ENCODE results near the gene IL36B.

Gene IL36B

DNA sequence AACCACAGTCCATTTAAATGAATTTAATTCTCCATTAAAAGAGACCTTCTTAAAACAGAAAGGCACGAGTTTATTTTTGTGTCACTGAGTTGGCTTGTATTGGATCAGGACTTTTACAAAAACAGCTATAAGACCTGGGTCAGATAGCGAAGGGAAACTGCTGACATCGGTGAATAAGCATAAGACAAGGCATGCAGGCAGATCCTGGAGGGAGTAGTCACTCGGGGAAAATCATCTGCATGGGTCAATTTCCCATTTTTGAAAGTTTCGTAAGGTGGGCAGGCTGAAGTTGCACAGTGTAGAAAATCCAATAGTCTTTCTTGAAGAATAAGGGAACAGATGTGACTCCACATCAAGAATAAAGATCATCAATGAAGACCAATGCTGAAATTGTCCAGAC, 12.9 kb downstream of the IL36B start:
- H3K9ac ChIP-seq (ENCODE audit: low read depth, low read length), result no peak overlapping the region
- no peak overlapping the region for H3K27ac ChIP-seq (ENCODE audit: low read length)
- no peak overlapping the region for H3K4me3 ChIP-seq (ENCODE audit: low read length)
- H3K36me3 ChIP-seq (ENCODE audit: insufficient read depth, low read depth, low read length), result no peaks in the 10 kb centered on the region
- H3K4me1 ChIP-seq (ENCODE audit: insufficient read depth, low read length), result no peaks in the 10 kb centered on the region
- H3K27me3 ChIP-seq (ENCODE audit: insufficient read depth, low read length), result no peaks in the 10 kb centered on the region
- no peaks in the 10 kb centered on the region; the same call in 1 of the 2 replicates for H3K9me3 ChIP-seq (ENCODE audit: insufficient read depth, low read depth, low read length)

DNA sequence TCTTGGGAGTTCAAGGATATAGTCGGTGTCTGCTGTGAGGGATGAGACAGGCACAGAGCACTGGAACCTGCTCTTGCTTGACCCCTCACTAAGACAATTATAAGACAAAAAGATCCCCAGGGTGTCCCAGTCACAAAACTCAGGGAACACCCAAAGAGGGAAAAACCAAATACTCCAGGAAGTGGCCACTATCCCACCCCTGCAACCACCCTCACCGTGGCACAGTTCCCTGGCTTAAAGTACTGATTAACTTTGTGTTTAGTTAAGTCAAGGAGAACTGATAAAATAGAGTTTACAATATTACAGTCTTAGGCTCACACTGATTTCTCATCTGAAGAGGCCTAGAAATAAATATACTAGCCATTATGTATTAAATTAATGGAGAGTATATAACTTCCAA, 13.5 kb downstream of the IL36B start:
- H3K4me3 ChIP-seq (ENCODE audit: low read length), result no peak overlapping the region
- no peaks in the 10 kb centered on the region for H3K36me3 ChIP-seq (ENCODE audit: insufficient read depth, low read depth, low read length)
- H3K9me3 ChIP-seq (ENCODE audit: insufficient read depth, low read depth, low read length), result no peaks in the 10 kb centered on the region; the same call in 1 of the 2 replicates
- H3K27me3 ChIP-seq (ENCODE audit: insufficient read depth, low read length), result no peaks in the 10 kb centered on the region
- H3K9ac ChIP-seq (ENCODE audit: low read depth, low read length), result no peak overlapping the region
- no peaks in the 10 kb centered on the region for H3K4me1 ChIP-seq (ENCODE audit: insufficient read depth, low read length)
- H3K27ac ChIP-seq (ENCODE audit: low read length), result no peak overlapping the region

DNA sequence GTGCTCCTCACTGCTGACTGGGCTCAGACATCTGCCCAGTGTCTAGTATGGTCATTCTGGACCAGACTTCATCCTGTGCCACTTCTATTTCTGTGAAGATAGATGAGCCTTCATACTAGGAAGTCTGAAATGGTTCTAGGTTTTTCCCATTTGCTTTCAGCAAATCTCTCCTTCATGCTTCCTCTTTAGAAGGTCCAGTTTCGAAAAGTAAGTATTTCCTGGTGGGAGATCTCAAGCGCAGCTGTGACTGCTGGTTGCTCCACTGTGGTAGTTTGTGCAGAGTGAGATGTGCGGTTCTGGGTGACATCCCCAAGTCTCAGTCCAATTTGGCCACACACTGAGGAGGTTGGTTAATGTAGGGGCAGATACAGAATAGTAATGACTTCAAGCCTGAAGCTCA, 14.4 kb downstream of the IL36B start:
- Histone ChIP-seq H3K9me3 (ENCODE audit: insufficient read depth, low read depth, low read length) (no peaks in the 10 kb centered on the region; the same call in 1 of the 2 replicates), H3K36me3 (ENCODE audit: insufficient read depth, low read depth, low read length) (no peaks in the 10 kb centered on the region), H3K9ac (ENCODE audit: low read depth, low read length) (no peak overlapping the region), H3K27ac (ENCODE audit: low read length) (no peak overlapping the region), H3K27me3 (ENCODE audit: insufficient read depth, low read length) (no peaks in the 10 kb centered on the region), H3K4me3 (ENCODE audit: low read length) (no peak overlapping the region), H3K4me1 (ENCODE audit: insufficient read depth, low read length) (no peaks in the 10 kb centered on the region)

DNA sequence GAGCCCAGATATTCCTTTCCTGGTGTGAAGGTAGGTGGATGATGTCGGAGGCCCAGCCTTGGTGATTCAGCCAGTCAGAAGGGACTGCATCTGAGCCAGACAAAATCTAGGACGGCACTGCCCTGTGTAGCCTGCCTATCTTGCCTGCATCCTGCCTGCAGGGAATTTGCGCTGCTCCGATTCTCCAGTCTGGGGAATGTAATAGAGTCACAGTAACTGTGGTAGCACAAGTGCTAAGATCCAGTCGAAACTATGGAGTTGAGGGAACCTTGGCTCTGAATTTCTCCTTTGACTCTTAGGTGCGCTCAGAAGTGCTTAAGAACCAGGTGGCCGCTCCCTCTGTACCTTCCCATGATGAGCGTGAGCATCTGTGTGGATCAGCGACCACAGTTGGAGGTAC, 15.9 kb downstream of the IL36B start:
- Histone ChIP-seq H3K27ac (ENCODE audit: low read length) (no peak overlapping the region), H3K36me3 (ENCODE audit: insufficient read depth, low read depth, low read length) (no peaks in the 10 kb centered on the region), H3K9ac (ENCODE audit: low read depth, low read length) (no peak overlapping the region), H3K27me3 (ENCODE audit: insufficient read depth, low read length) (no peaks in the 10 kb centered on the region), H3K4me3 (ENCODE audit: low read length) (no peak overlapping the region), H3K4me1 (ENCODE audit: insufficient read depth, low read length) (no peaks in the 10 kb centered on the region), H3K9me3 (ENCODE audit: insufficient read depth, low read depth, low read length) (no peaks in the 10 kb centered on the region; the same call in 1 of the 2 replicates)

DNA sequence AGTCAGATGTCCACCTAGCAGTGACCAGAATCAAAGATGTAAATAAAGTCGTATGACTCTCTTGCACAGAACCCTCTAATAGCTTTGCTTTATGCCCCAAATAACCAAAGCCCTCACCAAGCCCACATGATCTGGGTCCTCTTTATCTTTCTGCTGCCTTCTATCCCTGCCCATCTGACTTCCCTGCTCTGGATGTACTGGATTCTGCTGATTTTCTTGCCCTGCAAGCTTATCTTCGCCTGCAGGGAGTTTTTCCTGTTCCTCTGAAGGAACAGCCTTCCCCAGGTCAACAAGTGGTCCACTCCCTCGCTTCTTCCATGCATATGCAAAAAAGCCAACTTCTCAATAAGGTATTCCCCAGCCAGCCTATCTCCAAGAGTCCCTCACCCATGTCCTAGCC, 18.7 kb downstream of the IL36B start:
- H3K4me3 ChIP-seq (ENCODE audit: low read length), result no peak overlapping the region
- H3K27me3 ChIP-seq (ENCODE audit: insufficient read depth, low read length), result no peaks in the 10 kb centered on the region
- no peak overlapping the region for H3K9ac ChIP-seq (ENCODE audit: low read depth, low read length)
- H3K4me1 ChIP-seq (ENCODE audit: insufficient read depth, low read length), result no peaks in the 10 kb centered on the region
- no peak overlapping the region for H3K27ac ChIP-seq (ENCODE audit: low read length)
- no peaks in the 10 kb centered on the region; the same call in 1 of the 2 replicates for H3K9me3 ChIP-seq (ENCODE audit: insufficient read depth, low read depth, low read length)
- H3K36me3 ChIP-seq (ENCODE audit: insufficient read depth, low read depth, low read length), result no peaks in the 10 kb centered on the region

DNA sequence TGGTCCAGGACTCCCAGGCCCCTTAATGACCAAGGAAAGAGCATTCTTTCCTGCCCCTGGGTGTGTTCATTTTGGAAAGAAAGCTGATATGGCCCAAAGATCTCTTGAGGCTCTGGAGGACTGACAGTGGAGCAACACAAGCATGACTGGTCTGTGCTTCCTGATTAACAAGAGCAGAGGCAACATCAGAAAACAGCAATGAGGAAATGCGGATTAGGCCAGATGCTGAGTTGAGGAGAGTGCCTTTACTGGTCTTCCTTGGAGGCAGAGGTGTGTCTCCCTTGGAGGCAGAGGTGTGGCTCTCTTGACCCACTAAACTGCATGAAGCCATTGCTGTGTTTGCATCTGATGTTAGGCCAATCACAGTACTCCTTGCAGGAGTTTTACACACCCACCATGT, 19.9 kb downstream of the IL36B start:
- Histone ChIP-seq H3K9ac (ENCODE audit: low read depth, low read length) (no peak overlapping the region), H3K4me1 (ENCODE audit: insufficient read depth, low read length) (0 out of 2 replicates have a peak, but pooled peaks cover 2% of the 10 kb centered on the region), H3K27ac (ENCODE audit: low read length) (no peak overlapping the region), H3K36me3 (ENCODE audit: insufficient read depth, low read depth, low read length) (no peaks in the 10 kb centered on the region), H3K9me3 (ENCODE audit: insufficient read depth, low read depth, low read length) (no peaks in the 10 kb centered on the region), H3K4me3 (ENCODE audit: low read length) (no peak overlapping the region), H3K27me3 (ENCODE audit: insufficient read depth, low read length) (no peaks in the 10 kb centered on the region)

DNA sequence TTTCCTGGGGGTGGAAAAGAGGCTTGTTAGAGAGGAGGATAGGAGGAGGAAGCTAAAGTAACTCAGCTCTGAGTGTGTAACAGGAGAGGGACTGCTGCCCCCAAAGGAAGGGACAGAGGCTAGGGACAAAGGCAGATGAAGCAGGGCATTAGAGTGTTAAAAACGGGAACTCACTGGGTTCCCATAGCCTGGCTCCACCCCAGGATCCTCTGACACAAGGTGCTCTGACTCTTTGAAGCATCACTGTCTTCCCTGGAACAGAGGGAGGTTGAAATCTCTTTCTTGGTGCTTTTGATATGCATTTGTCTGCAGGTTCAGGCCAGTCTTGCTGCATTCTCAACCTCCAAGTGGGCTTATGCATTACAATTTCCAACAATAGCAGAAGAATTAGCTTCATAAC, 24.6 kb downstream of the IL36B start:
- no peaks in the 10 kb centered on the region for H3K36me3 ChIP-seq (ENCODE audit: insufficient read depth, low read depth, low read length)
- H3K4me3 ChIP-seq (ENCODE audit: low read length), result no peak overlapping the region
- H3K27ac ChIP-seq (ENCODE audit: low read length), result no peak overlapping the region
- no peak overlapping the region for H3K9ac ChIP-seq (ENCODE audit: low read depth, low read length)
- no peaks in the 10 kb centered on the region; the same call in 1 of the 2 replicates for H3K27me3 ChIP-seq (ENCODE audit: insufficient read depth, low read length)
- H3K9me3 ChIP-seq (ENCODE audit: insufficient read depth, low read depth, low read length), result no peaks in the 10 kb centered on the region
- H3K4me1 ChIP-seq (ENCODE audit: insufficient read depth, low read length), result 0 out of 2 replicates have a peak, but pooled peaks cover 5% of the 10 kb centered on the region

DNA sequence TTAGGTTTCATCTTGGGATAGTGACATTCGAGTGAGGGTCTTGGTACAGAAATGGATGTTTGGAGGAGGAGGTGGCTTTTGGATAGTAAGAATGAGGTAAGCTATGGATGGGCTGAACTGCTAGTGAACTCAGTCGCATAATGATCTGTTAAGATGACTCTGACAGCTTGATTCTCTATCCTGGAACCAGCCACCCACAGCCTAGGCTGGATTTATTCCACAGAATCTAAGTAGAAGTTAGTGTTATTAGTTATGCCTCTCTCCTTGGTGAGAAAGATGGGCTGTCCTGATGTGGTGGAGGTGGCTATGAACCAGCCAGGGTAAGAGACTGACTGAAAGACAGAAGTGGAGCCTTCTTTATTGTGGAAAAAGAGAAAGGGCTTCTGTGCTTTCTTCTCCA, 25.0 kb downstream of the IL36B start:
- Histone ChIP-seq H3K4me1 (ENCODE audit: insufficient read depth, low read length) (0 out of 2 replicates have a peak, but pooled peaks cover 5% of the 10 kb centered on the region), H3K9me3 (ENCODE audit: insufficient read depth, low read depth, low read length) (no peaks in the 10 kb centered on the region), H3K36me3 (ENCODE audit: insufficient read depth, low read depth, low read length) (no peaks in the 10 kb centered on the region)

DNA sequence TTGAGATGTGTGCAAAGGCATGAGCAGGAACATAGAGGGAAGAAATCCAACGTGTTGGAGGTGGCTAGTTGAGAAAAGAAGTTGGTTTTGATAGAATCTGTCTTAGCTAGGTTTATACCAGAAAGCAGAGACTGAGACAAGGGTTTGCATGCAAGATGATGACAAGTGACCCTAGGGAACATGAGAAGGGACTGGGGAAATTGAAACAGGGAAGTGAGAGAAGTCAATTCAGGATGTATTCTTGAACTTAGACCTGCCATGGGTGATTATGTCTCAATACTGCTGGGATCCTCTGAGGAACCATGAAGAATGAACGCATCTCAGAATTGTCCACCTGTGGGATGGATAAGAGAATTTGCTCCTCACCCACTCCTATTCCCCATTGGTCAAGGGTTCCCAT, 26.9 kb downstream of the IL36B start:
- Histone ChIP-seq H3K27ac (ENCODE audit: low read length) (no peak overlapping the region), H3K36me3 (ENCODE audit: insufficient read depth, low read depth, low read length) (no peaks in the 10 kb centered on the region), H3K4me3 (ENCODE audit: low read length) (no peak overlapping the region), H3K9me3 (ENCODE audit: insufficient read depth, low read depth, low read length) (no peaks in the 10 kb centered on the region), H3K9ac (ENCODE audit: low read depth, low read length) (no peak overlapping the region), H3K27me3 (ENCODE audit: insufficient read depth, low read length) (no peaks in the 10 kb centered on the region; the same call in 1 of the 2 replicates), H3K4me1 (ENCODE audit: insufficient read depth, low read length) (0 out of 2 replicates have a peak, but pooled peaks cover 5% of the 10 kb centered on the region)

More for the DNA sequence above, 25.0 kb downstream of the IL36B start:
- Histone ChIP-seq H3K27me3 (ENCODE audit: insufficient read depth, low read length) (no peaks in the 10 kb centered on the region; the same call in 1 of the 2 replicates), H3K27ac (ENCODE audit: low read length) (no peak overlapping the region), H3K4me3 (ENCODE audit: low read length) (no peak overlapping the region), H3K9ac (ENCODE audit: low read depth, low read length) (no peak overlapping the region)

DNA sequence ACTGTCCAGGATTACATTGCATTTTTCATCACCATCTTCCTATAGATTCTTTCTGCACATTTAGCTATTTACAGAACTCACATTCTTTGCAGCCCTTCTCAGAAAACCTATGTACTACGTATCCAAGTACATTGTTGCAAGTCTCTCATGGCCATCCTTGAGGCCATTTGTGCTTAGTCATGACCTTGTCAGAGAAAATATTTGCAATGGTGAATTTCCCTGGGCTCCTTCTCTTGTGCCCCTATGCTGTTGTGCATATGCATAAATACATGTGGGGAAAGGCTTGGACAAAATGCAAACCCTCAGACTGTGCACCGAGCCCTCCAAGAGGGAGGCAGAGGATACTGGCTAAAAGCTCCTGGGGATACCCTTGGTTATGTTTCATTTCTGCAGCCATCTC, 27.9 kb downstream of the IL36B start:
- no peak overlapping the region for H3K4me3 ChIP-seq (ENCODE audit: low read length)
- H3K27ac ChIP-seq (ENCODE audit: low read length), result no peak overlapping the region
- H3K36me3 ChIP-seq (ENCODE audit: insufficient read depth, low read depth, low read length), result no peaks in the 10 kb centered on the region
- H3K4me1 ChIP-seq (ENCODE audit: insufficient read depth, low read length), result 0 out of 2 replicates have a peak, but pooled peaks cover 5% of the 10 kb centered on the region
- H3K9ac ChIP-seq (ENCODE audit: low read depth, low read length), result no peak overlapping the region
- no peaks in the 10 kb centered on the region; the same call in 1 of the 2 replicates for H3K9me3 ChIP-seq (ENCODE audit: insufficient read depth, low read depth, low read length)
- H3K27me3 ChIP-seq (ENCODE audit: insufficient read depth, low read length), result no peaks in the 10 kb centered on the region; the same call in 1 of the 2 replicates

DNA sequence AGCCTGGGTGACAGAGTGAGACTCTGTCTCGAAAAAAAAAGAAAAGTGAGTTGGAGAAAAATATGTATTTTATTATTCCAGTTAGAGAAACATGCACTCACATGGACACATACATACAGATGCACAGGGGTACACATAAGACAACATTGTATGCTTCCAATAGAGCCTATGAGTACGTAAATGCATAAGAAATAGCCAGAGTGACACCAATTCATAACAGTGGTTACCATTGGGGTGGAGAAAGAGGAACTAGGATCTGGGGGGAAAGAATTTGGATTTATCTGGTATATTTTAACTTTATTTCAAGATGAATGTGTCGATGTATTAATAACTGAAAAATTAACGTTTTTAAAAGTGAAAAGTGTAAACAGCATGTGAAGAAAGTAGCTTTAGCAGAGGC, 31.4 kb downstream of the IL36B start:
- Histone ChIP-seq H3K4me1 (ENCODE audit: insufficient read depth, low read length) (no peaks in the 10 kb centered on the region), H3K36me3 (ENCODE audit: insufficient read depth, low read depth, low read length) (no peaks in the 10 kb centered on the region), H3K9me3 (ENCODE audit: insufficient read depth, low read depth, low read length) (peaks cover 9% of the 10 kb centered on the region), H3K27me3 (ENCODE audit: insufficient read depth, low read length) (no peaks in the 10 kb centered on the region; the same call in 1 of the 2 replicates), H3K9ac (ENCODE audit: low read depth, low read length) (no peak overlapping the region), H3K27ac (ENCODE audit: low read length) (no peak overlapping the region), H3K4me3 (ENCODE audit: low read length) (no peak overlapping the region)

DNA sequence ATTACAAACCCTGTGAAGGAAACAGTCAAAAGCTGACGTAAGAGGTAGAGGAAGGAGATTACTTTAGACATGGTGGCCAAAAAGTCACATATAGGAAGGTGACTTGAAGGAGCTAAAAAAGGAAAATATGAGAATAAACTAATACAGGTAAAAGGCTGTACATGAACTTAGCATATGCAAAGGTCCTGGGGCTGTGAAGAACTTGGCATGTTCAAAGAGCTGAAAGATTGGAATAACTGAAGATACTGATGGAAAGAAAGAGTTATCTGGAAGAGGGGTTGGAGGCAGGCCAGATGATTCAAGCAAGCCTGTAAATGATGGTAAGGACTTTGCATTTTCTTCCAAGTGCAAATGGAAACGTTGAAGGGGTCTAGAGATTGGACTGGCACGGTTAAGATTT, 34.2 kb downstream of the IL36B start:
- Histone ChIP-seq H3K27me3 (ENCODE audit: insufficient read depth, low read length) (no peaks in the 10 kb centered on the region), H3K9me3 (ENCODE audit: insufficient read depth, low read depth, low read length) (peaks cover 9% of the 10 kb centered on the region), H3K9ac (ENCODE audit: low read depth, low read length) (no peak overlapping the region), H3K27ac (ENCODE audit: low read length) (no peak overlapping the region), H3K4me3 (ENCODE audit: low read length) (no peak overlapping the region), H3K4me1 (ENCODE audit: insufficient read depth, low read length) (no peaks in the 10 kb centered on the region), H3K36me3 (ENCODE audit: insufficient read depth, low read depth, low read length) (no peaks in the 10 kb centered on the region)
